GM19452 (cell line): Measurements from ENCODE around the gene GNPAT.

Experiments used
- ATAC-seq: cut with Tn5 transposase; IDR thresholded peaks from one replicate; pipeline ENCODE4 v1.9.1; 2021; ENCODE audit not compliant: unreplicated experiment

The GNPAT gene

GRCh38 chr1:231315887-231316286 lies 74.9 kb downstream of the GNPAT start:
- ATAC-seq, result no peak

DNA sequence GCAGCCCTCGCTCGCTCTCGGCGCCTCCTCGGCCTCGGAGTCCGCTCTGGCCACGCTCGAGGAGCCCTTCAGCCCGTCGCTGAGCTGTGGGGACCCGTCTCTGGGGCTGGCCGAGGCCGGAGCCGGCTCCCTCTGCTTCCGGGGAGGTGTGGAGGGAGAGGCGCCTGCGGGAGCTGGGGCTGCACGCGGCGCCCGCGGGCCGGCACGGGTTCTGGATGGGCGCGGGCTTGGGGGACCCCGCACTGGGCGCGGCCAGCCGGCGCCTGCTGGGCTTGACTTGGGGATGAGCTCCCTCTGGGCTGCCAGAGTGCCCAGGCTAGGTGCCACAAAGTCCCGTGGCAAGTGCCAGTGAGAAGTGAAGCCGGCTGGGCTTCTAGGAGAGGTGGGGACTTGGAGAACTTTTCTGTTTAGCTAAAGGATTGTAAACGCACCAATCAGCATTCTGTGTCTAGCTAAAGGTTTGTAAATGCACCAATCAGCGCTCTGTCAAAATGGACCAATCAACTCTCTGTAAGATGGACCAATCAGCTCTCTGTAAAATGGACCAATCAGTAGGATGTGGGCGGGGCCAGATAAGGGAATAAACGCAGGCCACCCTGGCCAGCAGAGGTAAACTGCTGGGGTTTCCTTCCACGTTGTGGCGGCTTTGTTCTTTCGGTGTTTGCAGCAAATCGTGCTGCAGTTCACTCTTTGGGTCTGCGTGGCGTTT lies 76.4 kb downstream of the GNPAT start:
- ATAC-seq, result no peak

DNA sequence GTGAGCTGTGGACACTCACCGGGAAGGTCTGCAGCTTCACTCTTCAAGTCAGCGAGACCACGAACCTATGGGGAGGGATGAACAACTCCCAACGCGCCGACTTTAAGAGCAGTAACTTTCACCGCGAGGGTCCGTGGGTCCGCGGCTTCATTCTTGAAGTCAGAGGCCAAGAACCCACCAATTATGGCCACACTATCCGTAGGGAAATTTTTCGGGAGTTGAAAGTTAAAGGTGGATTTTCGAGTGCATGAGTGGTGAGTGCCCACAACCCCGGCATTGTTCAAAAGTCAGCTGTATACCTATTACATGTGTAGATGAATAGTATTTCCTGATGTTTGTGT lies 77.0 kb downstream of the GNPAT start:
- ATAC-seq, result no peak

DNA sequence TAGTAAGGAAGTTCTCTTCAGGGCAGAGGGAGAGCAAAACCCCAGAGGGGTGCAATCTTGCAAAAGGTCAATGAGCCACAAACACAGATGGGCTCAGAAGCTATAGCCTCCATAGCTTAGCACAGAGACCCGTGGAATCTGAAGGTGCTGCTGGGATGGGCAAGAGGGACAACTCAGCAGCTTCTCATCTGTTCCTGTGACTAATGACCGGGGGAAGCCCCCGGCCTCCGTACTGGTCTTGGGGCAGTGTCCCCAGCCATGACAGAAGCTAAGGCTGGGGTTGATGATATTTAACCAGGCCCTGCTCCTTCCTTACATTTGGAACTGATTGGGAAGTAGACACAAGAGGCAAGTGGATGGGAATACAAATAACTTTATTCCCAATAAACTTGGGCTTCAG lies 77.6 kb downstream of the GNPAT start:
- ATAC-seq, result no peak

DNA sequence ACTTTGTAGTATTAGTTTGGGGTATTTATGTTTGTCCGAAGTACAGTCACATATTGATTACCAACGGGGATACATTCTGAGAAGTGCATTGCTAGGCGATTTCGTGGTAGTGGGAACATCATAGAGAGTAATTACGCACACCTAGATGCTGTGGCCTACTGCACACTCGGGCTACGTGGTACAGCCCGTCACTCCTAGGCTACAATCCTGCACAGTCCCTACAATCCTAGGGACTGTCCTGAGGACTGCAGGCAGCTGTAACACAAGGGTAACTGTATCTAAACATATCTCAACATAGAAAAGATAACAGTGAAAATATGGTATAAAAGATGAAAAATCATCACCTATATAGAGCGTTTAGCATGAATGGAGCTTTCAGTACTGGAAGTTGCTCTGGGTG lies 78.1 kb downstream of the GNPAT start:
- ATAC-seq, result no peak

DNA sequence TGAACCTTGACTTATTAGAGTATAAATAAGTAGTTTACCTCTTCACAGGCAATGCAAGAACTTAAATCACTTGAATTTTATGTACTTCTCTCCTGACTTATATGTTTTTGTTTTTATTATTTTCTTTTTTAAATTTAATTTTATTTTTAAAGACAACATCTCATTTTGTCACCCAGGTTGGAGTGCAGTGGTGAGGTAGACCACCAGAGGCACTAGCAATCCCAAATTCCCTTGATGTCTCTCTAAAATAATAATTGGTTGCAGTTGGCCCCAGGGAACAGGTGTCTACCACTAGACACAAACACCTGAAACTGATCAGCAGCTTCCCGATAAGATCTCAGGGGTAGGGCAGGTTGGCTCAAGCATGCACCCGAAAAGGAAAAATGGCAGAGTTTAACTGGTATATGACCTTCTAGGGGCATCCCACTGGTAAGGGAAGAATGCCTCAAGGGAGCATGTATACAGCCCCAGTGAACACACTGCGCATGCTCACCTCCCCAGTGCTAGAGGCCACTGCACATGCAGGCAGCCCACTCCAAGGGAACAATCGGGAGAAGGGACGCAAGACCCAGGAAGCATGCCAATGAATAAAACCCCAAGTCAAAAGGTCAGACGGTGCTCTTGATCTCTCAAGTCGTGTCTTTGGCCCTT lies 82.0 kb downstream of the GNPAT start:
- no peak for ATAC-seq

- no peak for ATAC-seq
These were observed 83.6 kb downstream of the GNPAT start for GRCh38 chr1:231324660-231325059.

GRCh38 chr1:231326248-231326647 lies 85.2 kb downstream of the GNPAT start:
- no peak for ATAC-seq
